ENCODE results near the gene SLC25A23.
A peak's percentile ranks its signal among the peaks of the same experiment; 100 is the strongest.
"Not testable (repeated sequence)": the region's sequence is repeated elsewhere in the genome, so short reads cannot be mapped to it uniquely, and the experiment has no call there.

Gene SLC25A23

DNA sequence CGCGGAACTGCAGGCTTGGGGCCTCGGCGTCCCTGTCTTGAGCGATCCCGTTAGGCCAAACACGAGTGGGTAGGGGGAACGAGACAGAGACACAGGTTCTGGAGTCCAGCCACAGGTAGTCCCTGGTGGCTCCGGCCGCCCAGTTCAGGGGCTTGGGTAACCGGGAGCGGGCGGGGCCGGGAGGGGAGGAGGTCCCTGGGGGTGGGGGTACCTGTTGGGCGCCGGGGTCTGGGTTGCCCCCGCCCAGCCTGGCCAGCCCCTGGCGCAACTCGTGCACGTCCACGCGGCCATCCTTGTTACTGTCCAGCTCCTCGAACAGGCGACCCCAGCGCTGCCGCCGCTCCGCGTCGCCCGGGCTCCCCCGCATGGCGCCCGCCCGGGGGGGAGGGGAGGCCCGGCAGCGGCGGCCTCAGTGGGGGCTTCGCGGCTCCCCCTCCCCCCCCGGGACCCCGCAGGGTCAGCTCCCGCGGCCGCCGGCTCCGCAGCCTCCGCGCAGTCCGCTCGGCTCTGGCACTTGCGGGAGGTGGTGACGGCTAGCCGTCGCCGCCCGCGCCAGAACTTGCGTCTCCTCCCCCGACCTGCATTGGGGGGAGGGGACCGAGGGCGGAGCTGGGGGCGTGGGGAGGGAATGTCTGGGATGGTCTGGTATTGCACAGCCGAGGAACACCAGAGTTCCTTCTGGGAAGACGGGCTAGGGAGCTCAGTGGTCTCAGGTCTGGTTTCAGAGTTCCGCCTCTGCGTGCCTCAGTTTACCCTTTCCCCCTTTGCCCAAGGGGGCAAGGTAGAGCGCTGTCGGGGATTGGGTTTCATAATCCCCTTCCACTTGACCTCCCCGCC, at the start of gene SLC25A23:
TSS of gene SLC25A23 (minus strand) at position 531 of the 837 bp plus-strand sequence. CDS start at position 367, 164 bp downstream.
- peak; percentile 20 for DNase-seq (ENCODE audit: low read depth, low spot score)
- peak within 1 kb of the TSS; percentile 81 for H3K27ac ChIP-seq

GRCh38 chr19:6508028-6508771, 48.6 kb upstream of the SLC25A23 start:
- not testable (repeated sequence) for H3K27ac ChIP-seq; DNase-seq (ENCODE audit: low read depth, low spot score)

DNA sequence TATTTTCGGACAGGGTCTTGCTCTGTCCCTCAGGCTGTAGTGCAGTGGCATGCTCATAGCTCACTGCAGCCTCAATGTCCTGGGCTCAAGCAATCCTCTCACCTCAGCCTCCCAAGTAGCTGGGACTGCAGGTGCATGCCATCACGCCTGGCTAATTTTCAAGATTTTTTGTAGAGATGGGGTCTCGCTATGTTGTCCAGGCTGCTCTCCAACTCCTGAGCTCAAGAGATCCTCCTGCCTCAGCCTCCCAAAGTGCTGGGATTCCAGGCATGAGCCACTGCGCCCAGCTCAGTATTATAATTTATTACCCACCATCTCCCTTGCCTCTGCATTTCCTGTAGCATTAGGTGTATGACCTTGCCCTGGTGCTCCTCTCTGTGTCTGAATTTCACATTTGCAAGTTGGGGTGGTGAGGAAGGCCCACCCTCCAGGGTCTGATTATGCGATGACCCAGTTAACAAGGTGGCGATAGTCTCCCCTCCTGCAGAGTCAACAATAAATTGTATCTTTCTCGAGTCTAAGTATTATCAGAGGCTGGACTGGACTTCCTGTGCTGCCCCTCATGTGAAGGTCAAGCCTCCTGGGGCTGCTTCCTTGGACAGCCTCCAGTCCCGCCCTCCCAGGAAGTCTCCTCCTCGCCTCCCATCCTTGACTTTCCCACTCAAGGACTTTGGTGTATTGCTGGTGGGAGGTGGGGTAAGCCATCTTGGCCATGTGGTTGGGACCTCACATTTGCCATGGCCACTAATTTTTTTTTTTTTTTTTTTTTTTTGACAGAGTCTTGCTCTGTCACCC, 44.0 kb upstream of the SLC25A23 start:
- DNase-seq (ENCODE audit: low read depth, low spot score) = no peak
- H3K27ac ChIP-seq = no peak overlapping the region

GRCh38 chr19:6501740-6502648, 42.4 kb upstream of the SLC25A23 start, which contains the start of gene TUBB4A:
TSS of gene TUBB4A (minus strand) at chr19:6502309. CDS start at chr19:6502212, 97 bp downstream.
- no peak for DNase-seq (ENCODE audit: low read depth, low spot score)
- no peak within 1 kb of the TSS for H3K27ac ChIP-seq

GRCh38 chr19:6500837-6501739, 41.5 kb upstream of the SLC25A23 start:
- H3K27ac ChIP-seq = no peak overlapping the region
- DNase-seq (ENCODE audit: low read depth, low spot score) = no peak

- no peak for DNase-seq (ENCODE audit: low read depth, low spot score)
- no peak overlapping the region for H3K27ac ChIP-seq
Observed at GRCh38 chr19:6499052-6499790, 39.6 kb upstream of the SLC25A23 start.

DNA sequence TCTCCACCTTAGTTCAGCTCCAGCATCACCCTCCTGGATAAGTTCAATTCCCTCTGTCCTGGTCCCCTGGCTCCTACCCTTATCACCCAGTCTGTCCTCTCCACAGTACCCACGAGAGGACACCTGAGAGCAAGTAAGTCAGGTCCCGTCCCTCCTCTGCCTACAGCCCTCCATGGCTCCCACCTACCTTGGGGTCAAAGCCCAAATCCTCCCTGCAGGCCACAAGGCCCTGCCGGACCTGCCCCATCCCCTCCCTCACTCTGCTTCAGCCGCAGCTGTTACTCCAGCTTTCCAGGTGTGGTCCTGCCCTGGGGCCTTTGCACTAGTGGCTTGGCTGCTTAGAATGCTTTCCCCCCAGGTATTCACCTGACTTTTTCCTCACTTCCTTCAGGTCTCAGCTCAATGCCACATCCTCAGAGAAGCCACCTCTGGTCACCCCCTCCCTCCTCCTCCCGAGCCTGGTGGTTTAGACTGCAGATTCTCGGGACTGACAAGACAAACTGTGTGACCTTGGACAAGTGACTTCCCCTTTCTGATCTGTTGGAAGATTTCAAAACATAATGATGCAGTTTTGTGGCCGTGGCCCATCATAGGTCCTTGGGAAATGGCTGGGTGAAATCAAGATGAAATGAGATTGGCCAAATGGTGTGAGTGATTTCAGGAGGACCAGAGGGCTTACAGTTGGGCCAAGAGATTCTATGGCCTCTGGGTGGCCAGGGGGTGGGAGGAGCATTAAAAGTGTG, 38.9 kb upstream of the SLC25A23 start:
- H3K27ac ChIP-seq = no peak overlapping the region
- DNase-seq (ENCODE audit: low read depth, low spot score) = no peak

DNA sequence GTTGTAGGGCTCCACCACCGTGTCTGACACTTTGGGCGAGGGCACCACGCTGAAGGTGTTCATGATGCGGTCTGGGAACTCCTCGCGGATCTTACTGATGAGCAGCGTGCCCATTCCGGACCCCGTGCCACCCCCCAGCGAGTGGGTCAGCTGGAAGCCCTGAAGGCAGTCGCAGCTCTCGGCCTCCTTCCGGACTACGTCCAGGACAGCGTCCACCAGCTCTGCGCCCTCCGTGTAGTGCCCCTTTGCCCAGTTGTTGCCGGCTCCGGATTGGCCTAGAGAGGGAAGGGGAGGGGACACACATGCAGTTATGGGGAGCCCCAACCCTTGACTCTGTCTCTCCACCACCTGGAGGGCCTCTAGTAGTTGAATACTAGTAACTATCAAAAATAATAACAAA, 36.4 kb upstream of the SLC25A23 start:
- no peak overlapping the region for H3K27ac ChIP-seq
- DNase-seq (ENCODE audit: low read depth, low spot score) = no peak

GRCh38 chr19:6494438-6495036, 34.9 kb upstream of the SLC25A23 start:
- DNase-seq (ENCODE audit: low read depth, low spot score) = no peak

GRCh38 chr19:6491802-6492592, 32.4 kb upstream of the SLC25A23 start:
- no peak overlapping the region for H3K27ac ChIP-seq
- no peak for DNase-seq (ENCODE audit: low read depth, low spot score)

More at GRCh38 chr19:6494438-6495036, 34.9 kb upstream of the SLC25A23 start:
- H3K27ac ChIP-seq = no peak overlapping the region

DNA sequence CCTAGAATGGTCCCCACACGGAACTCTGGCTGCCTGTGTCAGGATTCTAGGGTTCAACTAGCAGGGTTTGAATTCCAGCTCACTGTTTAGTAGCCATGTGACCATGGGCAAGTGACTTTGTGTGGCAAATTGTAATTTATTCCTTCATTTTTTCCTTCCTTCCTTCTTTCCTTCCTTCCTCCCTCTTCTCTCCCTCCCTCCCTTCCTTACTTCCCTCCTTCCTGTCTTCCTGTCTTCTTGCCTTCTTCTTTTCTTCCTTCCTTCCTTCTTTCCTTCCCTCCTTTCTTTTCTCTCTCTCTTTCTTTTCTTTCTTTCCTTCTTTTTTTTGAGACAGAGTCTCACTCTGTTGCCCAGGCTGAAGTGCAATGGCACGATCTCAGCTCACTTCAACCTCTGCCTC, 30.5 kb upstream of the SLC25A23 start:
- no peak for DNase-seq (ENCODE audit: low read depth, low spot score)
- no peak overlapping the region for H3K27ac ChIP-seq

DNA sequence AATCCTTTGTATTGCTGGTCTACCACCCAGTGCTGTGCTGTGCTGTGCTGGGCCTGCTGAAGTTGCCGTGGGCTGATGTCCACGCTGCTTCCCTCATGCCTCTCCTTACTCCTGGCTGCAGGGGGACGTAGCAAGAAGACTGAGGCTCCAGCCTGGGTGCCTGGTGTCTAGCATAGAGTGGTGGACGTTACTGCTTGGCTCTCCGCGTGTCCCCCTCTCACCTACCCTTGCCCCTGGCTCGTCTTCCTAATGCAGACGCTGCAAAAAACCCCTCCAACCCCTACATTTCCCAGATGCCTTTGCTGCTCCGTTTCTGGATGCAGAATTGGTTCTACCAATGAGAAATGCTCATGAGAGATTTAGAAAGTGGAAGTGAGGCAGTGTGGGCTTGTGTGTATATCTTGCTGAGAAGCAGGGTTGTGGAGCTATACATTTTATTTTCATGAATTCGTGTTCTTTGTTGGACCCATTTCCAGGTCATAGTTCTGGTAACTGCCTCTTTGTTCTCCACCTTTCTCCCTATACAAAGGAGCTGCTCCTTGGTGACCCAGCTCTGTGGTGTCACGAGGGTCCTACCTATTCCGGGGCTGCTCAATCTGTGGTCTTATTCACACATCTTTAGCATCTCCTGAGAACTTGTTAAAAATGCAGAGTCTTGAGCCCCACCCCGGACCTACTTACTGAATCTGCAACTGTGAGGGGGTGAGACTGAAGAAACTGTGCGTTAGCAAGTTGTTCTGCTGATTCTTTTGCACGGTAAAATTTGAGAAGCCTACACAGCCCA, 29.9 kb upstream of the SLC25A23 start:
- no peak overlapping the region for H3K27ac ChIP-seq
- DNase-seq (ENCODE audit: low read depth, low spot score) = no peak

- no peak overlapping the region for H3K27ac ChIP-seq
- no peak for DNase-seq (ENCODE audit: low read depth, low spot score)
Observed at GRCh38 chr19:6484831-6485230, 25.2 kb upstream of the SLC25A23 start.

DNA sequence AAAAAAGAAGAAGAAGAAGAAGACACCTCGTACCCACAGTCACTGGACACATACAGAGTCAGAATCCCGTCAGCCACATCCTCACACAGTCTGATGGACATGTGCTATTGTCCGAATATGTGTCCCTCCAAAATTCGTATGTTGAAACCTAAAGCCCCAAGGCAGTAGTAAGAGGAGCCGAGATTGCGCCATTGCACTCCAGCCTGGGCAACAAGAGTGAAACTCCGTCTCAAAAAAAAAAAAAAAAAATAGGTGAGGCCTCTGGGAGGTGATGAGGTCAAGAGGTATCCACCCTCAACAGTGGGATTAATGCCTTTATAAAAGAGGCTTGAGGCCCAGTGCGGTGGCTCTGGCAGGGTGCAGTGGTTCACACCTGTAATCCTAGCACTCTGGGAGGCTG, 24.6 kb upstream of the SLC25A23 start:
- no peak for DNase-seq (ENCODE audit: low read depth, low spot score)
- no peak overlapping the region for H3K27ac ChIP-seq

GRCh38 chr19:6483235-6483634, 23.6 kb upstream of the SLC25A23 start:
- no peak overlapping the region for H3K27ac ChIP-seq
- DNase-seq (ENCODE audit: low read depth, low spot score) = no peak

All from epithelial cell of prostate (primary cell).